Endothelial cell (in vitro differentiated cells): Measurements from ENCODE around the gene ACSF2. TPM values are rescaled to one million over a fixed set of nuclear protein-coding genes. Genes with fewer than 3 reads are reported as not detected.

Experiments used
- DNase-seq: peaks from one replicate; pipeline ENCODE4 v3.0.0; 2021; ENCODE audit warnings: low spot score
- H3K27ac Mint-ChIP-seq: one replicate; pipeline ENCODE4 v1.8.0; 2021; ENCODE audit warnings: mixed read lengths, inconsistent platforms; ENCODE audit not compliant: unreplicated experiment
- H3K27me3 Mint-ChIP-seq: one replicate; pipeline ENCODE4 v1.8.0; 2021; ENCODE audit warnings: mild to moderate bottlenecking, moderate library complexity, mixed read lengths, inconsistent platforms; ENCODE audit not compliant: unreplicated experiment
- H3K36me3 Mint-ChIP-seq: one replicate; pipeline ENCODE4 v1.8.0; 2021; ENCODE audit warnings: mild to moderate bottlenecking, low read depth, mixed read lengths, inconsistent platforms; ENCODE audit not compliant: unreplicated experiment
- H3K4me1 Mint-ChIP-seq: one replicate; pipeline ENCODE4 v1.8.0; 2021; ENCODE audit warnings: mild to moderate bottlenecking, mixed read lengths, inconsistent platforms; ENCODE audit not compliant: unreplicated experiment
- H3K4me3 Mint-ChIP-seq: one replicate; pipeline ENCODE4 v1.8.0; 2021; ENCODE audit warnings: mild to moderate bottlenecking, mixed read lengths, inconsistent platforms; ENCODE audit not compliant: unreplicated experiment
- H3K9me3 Mint-ChIP-seq: one replicate; pipeline ENCODE4 v1.8.0; 2021; ENCODE audit warnings: mixed read lengths, inconsistent platforms; ENCODE audit not compliant: unreplicated experiment
- CTCF ChIP-seq: fragments of 200-600 bp; sonication (generic); IDR thresholded peaks from one replicate; pipeline ENCODE4 v1.5.0; 2021; ENCODE audit warnings: antibody characterized with exemption; ENCODE audit not compliant: unreplicated experiment
- total RNA-seq: library from RNA; stranded (reverse); fragmentation: NEBNext Ultra II Directional; extraction: Animal tissue kit (Norgen Biotek cat#: 25700); gene quantifications from one replicate; pipeline ENCODE4 v1.2.1, GENCODE V29; 2021; ENCODE audit not compliant: unreplicated experiment

ACSF2 gene
- total RNA-seq, 1 donor from 2014 or later, result 51.0 TPM

- peaks cover 4% of the 10 kb centered on the region for H3K27me3 Mint-ChIP-seq
- no peaks in the 10 kb centered on the region for H3K4me1 Mint-ChIP-seq
- H3K9me3 Mint-ChIP-seq, result no peaks in the 10 kb centered on the region
- no peak for TF ChIP-seq CTCF
- H3K27ac Mint-ChIP-seq, result no peak overlapping the region
- H3K36me3 Mint-ChIP-seq, result no peaks in the 10 kb centered on the region
- no peak for DNase-seq
- H3K4me3 Mint-ChIP-seq, result no peak overlapping the region
These were observed 19.8 kb downstream of the ACSF2 start for GRCh38 chr17:50445730-50446325.

- TF ChIP-seq CTCF, result no peak
- H3K4me3 Mint-ChIP-seq, result no peak overlapping the region
These were observed 22.0 kb downstream of the ACSF2 start for GRCh38 chr17:50447870-50448595.

GRCh38 chr17:50448643-50449042 lies 22.6 kb downstream of the ACSF2 start:
- H3K4me1 Mint-ChIP-seq, result no peaks in the 10 kb centered on the region
- DNase-seq, result no peak
- no peak overlapping the region for H3K4me3 Mint-ChIP-seq
- H3K27me3 Mint-ChIP-seq, result no peaks in the 10 kb centered on the region
- no peak overlapping the region for H3K27ac Mint-ChIP-seq
- no peaks in the 10 kb centered on the region for H3K9me3 Mint-ChIP-seq
- H3K36me3 Mint-ChIP-seq, result peaks cover 3% of the 10 kb centered on the region
- no peak for TF ChIP-seq CTCF

More at GRCh38 chr17:50447870-50448595, 22.0 kb downstream of the ACSF2 start:
- no peaks in the 10 kb centered on the region for H3K4me1 Mint-ChIP-seq
- DNase-seq, result no peak
- H3K36me3 Mint-ChIP-seq, result no peaks in the 10 kb centered on the region
- no peaks in the 10 kb centered on the region for H3K27me3 Mint-ChIP-seq
- no peak overlapping the region for H3K27ac Mint-ChIP-seq
- H3K9me3 Mint-ChIP-seq, result no peaks in the 10 kb centered on the region

- Mint-ChIP-seq H3K27ac (no peak overlapping the region), H3K27me3 (peaks cover 2% of the 10 kb centered on the region), H3K36me3 (peaks cover 4% of the 10 kb centered on the region), H3K9me3 (no peaks in the 10 kb centered on the region), H3K4me3 (no peak overlapping the region), H3K4me1 (peaks cover 2% of the 10 kb centered on the region)
- DNase-seq, result no peak
- no peak for TF ChIP-seq CTCF
These were observed 26.1 kb downstream of the ACSF2 start for GRCh38 chr17:50451943-50452629.
